HepG2 (cell line): ENCODE data around the gene NOTCH4. TPM values are rescaled to one million over a fixed set of nuclear protein-coding genes. Genes with fewer than 3 reads are reported as not detected.

Source experiments
- ARNT2 ChIP-seq: sonication (generic); formaldehyde crosslinking; IDR thresholded peaks from 2 replicates; pipeline ENCODE4 v1.8.0; 2022; ENCODE audit warnings: mild to moderate bottlenecking, low read depth, missing genetic modification reagents, moderate library complexity
- MXD4 ChIP-seq: IDR thresholded peaks from 2 replicates; pipeline ENCODE4 v1.6.1; 2016; ENCODE audit warnings: mild to moderate bottlenecking, missing biosample characterization, missing genetic modification reagents
- YY1 ChIP-seq: IDR thresholded peaks from 2 replicates; pipeline ENCODE4 v1.6.1; 2011; ENCODE audit warnings: low read length, low read depth, moderate library complexity, mild to moderate bottlenecking; ENCODE audit not compliant: insufficient read depth, insufficient replicate concordance
- ZNF224 ChIP-seq: sonication (generic); formaldehyde crosslinking; IDR thresholded peaks from 2 replicates; pipeline ENCODE4 v1.5.0; 2020; ENCODE audit warnings: mild to moderate bottlenecking, missing genetic modification reagents
- ZNF543 ChIP-seq: sonication (generic); formaldehyde crosslinking; IDR thresholded peaks from 2 replicates; pipeline ENCODE4 v1.4.0; 2020; ENCODE audit warnings: mild to moderate bottlenecking, missing genetic modification reagents
- ZNF749 ChIP-seq: sonication (generic); formaldehyde crosslinking; IDR thresholded peaks from 2 replicates; pipeline ENCODE4 v1.8.0; 2022; ENCODE audit warnings: mild to moderate bottlenecking, missing genetic modification reagents, moderate library complexity, borderline replicate concordance
- ZZZ3 ChIP-seq: sonication (generic); formaldehyde crosslinking; IDR thresholded peaks from 2 replicates; pipeline ENCODE4 v1.4.0; 2020; ENCODE audit warnings: missing genetic modification reagents, mild to moderate bottlenecking, borderline replicate concordance
- polyA plus RNA-seq, 8 experiments: library from polyadenylated mRNA; depleted of rRNA in 3 of 8; stranded (reverse) in 7 of 8; unstranded in 1 of 8; fragments of >200 nt; fragmentation: Illumina TruSeq in 4 of 8; extraction: Trizol in 4 of 8; gene quantifications; 2 replicates each; pipeline versions ENCODE4 v1.2.1 to v1.2.3, GENCODE V29; 2011 to 2016; ENCODE audit warnings: low read depth in 4 of 8, missing spikeins in 1 of 8, mixed read lengths in 1 of 8; ENCODE audit not compliant: insufficient read depth in 1 of 8
- total RNA-seq, 5 experiments: library from RNA; depleted of rRNA; stranded (reverse); fragments of >200 nt; fragmentation: Illumina TruSeq; extraction: Trizol; gene quantifications; 2 replicates each; pipeline ENCODE4 v1.2.3, GENCODE V29; 2016; ENCODE audit warnings: low read depth in 1 of 5
- TF ChIP-seq, protein P1 (sequence below): sonication (generic); formaldehyde crosslinking; IDR thresholded peaks from 2 replicates; pipeline ENCODE4 v1.4.0; 2020; ENCODE audit warnings: missing genetic modification reagents, borderline replicate concordance
- TF ChIP-seq, protein P2 (sequence below): IDR thresholded peaks from 2 replicates; pipeline ENCODE4 v1.6.1; 2018; ENCODE audit warnings: missing genetic modification reagents, mild to moderate bottlenecking, missing compliant biosample characterization
- TF ChIP-seq, protein P3 (sequence below): sonication (generic); formaldehyde crosslinking; IDR thresholded peaks from 2 replicates; pipeline ENCODE4 v1.5.0; 2020; ENCODE audit warnings: missing genetic modification reagents
- TF ChIP-seq, protein P4 (sequence below): sonication (generic); formaldehyde crosslinking; IDR thresholded peaks from 2 replicates; pipeline ENCODE4 v1.4.0; 2020; ENCODE audit warnings: mild to moderate bottlenecking, missing genetic modification reagents
- TF ChIP-seq, protein P5 (sequence below): sonication (generic); formaldehyde crosslinking; IDR thresholded peaks from 2 replicates; pipeline ENCODE4 v1.5.1; 2020; ENCODE audit warnings: mild to moderate bottlenecking, moderate library complexity, missing genetic modification reagents

Gene NOTCH4
- total and polyA plus RNA-seq, 2 of the 13 experiments (the other 11 are each of a cell fraction or from before 2014, with no cell fraction given): 0.51 to 0.83 TPM

DNA sequence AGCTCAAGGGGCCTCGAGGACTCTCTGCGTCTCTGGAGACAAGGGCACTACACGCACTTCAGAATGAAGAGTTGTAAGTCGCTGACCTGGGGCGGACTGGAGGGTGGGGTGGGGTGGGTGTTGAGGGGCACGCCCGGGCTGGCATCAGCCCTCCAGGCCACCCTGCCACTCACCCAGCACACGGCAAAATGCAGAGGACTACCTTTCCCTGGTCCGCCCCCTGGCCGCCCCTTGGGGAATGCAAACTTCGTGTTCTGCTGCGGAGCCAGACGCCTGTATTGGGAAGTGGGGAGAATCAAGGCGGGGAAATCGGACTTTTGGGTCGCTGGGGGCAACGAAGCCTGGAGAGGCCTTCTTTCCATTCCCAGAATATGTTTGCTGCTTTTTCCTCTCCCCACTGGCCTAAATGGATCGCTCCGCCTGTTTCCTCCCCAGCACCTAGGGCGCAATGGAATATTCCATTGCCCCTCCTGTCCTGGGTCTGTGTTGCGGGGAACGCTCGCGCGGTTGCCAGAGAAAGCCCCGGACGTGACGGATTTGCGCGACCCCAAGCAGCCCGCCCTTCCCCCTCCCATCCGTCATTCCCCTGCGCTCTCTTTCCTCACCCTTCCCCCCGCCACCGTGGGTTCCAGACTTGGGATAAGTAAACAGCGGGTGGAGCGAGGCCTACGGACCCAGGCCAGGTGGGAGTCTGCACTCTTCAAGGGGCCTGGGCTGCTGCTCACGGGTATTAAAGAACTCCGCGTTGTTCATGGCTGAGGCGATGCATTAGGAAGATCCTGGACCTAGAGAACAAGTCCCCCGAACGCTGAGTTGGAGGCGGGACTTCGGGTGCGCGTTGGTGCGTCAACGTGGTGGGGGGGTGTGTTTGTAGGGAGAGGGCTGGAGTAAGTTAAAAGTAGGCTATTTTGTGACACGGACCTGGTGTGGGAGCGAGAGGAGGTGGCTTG, 70.0 kb downstream of the NOTCH4 start, which contains the start of gene PPT2 (continued):
- TF ChIP-seq, protein P1, sequence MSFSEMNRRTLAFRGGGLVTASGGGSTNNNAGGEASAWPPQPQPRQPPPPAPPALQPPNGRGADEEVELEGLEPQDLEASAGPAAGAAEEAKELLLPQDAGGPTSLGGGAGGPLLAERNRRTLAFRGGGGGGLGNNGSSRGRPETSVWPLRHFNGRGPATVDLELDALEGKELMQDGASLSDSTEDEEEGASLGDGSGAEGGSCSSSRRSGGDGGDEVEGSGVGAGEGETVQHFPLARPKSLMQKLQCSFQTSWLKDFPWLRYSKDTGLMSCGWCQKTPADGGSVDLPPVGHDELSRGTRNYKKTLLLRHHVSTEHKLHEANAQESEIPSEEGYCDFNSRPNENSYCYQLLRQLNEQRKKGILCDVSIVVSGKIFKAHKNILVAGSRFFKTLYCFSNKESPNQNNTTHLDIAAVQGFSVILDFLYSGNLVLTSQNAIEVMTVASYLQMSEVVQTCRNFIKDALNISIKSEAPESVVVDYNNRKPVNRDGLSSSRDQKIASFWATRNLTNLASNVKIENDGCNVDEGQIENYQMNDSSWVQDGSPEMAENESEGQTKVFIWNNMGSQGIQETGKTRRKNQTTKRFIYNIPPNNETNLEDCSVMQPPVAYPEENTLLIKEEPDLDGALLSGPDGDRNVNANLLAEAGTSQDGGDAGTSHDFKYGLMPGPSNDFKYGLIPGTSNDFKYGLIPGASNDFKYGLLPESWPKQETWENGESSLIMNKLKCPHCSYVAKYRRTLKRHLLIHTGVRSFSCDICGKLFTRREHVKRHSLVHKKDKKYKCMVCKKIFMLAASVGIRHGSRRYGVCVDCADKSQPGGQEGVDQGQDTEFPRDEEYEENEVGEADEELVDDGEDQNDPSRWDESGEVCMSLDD (CRISPR knock-in tag): 0 out of 2 replicates have a peak, but pooled peaks have one; percentile 53
- TF ChIP-seq, protein P2, sequence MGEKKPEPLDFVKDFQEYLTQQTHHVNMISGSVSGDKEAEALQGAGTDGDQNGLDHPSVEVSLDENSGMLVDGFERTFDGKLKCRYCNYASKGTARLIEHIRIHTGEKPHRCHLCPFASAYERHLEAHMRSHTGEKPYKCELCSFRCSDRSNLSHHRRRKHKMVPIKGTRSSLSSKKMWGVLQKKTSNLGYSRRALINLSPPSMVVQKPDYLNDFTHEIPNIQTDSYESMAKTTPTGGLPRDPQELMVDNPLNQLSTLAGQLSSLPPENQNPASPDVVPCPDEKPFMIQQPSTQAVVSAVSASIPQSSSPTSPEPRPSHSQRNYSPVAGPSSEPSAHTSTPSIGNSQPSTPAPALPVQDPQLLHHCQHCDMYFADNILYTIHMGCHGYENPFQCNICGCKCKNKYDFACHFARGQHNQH (CRISPR knock-in tag): peak; percentile 60; the same call in 1 of the 2 replicates
- TF ChIP-seq ZZZ3 (CRISPR knock-in tag) (peak; percentile 87; the same call in 1 of the 2 replicates), YY1 (peak; percentile 7), MXD4 (CRISPR knock-in tag) (no peak; the same call in 1 of the 2 replicates), ZNF224 (CRISPR knock-in tag) (peak; percentile 27), ZNF543 (CRISPR knock-in tag) (peak; percentile 85), ARNT2 (CRISPR knock-in tag) (peak; percentile 35), ZNF749 (CRISPR knock-in tag) (no peak; the same call in 1 of the 2 replicates)
- TF ChIP-seq, protein P3, sequence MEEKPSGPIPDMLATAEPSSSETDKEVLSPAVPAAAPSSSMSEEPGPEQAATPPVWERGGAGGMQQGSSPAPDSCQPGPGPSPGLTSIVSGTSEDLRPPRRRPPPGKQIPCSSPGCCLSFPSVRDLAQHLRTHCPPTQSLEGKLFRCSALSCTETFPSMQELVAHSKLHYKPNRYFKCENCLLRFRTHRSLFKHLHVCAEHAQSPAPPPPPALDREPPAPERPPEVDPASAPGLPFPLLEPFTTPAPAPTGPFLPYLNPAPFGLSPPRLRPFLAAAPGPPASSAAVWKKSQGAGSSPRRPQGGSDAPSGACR: no peak
- TF ChIP-seq, protein P4, sequence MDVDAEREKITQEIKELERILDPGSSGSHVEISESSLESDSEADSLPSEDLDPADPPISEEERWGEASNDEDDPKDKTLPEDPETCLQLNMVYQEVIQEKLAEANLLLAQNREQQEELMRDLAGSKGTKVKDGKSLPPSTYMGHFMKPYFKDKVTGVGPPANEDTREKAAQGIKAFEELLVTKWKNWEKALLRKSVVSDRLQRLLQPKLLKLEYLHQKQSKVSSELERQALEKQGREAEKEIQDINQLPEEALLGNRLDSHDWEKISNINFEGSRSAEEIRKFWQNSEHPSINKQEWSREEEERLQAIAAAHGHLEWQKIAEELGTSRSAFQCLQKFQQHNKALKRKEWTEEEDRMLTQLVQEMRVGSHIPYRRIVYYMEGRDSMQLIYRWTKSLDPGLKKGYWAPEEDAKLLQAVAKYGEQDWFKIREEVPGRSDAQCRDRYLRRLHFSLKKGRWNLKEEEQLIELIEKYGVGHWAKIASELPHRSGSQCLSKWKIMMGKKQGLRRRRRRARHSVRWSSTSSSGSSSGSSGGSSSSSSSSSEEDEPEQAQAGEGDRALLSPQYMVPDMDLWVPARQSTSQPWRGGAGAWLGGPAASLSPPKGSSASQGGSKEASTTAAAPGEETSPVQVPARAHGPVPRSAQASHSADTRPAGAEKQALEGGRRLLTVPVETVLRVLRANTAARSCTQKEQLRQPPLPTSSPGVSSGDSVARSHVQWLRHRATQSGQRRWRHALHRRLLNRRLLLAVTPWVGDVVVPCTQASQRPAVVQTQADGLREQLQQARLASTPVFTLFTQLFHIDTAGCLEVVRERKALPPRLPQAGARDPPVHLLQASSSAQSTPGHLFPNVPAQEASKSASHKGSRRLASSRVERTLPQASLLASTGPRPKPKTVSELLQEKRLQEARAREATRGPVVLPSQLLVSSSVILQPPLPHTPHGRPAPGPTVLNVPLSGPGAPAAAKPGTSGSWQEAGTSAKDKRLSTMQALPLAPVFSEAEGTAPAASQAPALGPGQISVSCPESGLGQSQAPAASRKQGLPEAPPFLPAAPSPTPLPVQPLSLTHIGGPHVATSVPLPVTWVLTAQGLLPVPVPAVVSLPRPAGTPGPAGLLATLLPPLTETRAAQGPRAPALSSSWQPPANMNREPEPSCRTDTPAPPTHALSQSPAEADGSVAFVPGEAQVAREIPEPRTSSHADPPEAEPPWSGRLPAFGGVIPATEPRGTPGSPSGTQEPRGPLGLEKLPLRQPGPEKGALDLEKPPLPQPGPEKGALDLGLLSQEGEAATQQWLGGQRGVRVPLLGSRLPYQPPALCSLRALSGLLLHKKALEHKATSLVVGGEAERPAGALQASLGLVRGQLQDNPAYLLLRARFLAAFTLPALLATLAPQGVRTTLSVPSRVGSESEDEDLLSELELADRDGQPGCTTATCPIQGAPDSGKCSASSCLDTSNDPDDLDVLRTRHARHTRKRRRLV (CRISPR knock-in tag): peak; percentile 60; the same call in 1 of the 2 replicates
- TF ChIP-seq, protein P5, sequence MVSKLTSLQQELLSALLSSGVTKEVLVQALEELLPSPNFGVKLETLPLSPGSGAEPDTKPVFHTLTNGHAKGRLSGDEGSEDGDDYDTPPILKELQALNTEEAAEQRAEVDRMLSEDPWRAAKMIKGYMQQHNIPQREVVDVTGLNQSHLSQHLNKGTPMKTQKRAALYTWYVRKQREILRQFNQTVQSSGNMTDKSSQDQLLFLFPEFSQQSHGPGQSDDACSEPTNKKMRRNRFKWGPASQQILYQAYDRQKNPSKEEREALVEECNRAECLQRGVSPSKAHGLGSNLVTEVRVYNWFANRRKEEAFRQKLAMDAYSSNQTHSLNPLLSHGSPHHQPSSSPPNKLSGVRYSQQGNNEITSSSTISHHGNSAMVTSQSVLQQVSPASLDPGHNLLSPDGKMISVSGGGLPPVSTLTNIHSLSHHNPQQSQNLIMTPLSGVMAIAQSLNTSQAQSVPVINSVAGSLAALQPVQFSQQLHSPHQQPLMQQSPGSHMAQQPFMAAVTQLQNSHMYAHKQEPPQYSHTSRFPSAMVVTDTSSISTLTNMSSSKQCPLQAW (CRISPR knock-in tag): peak; percentile 59
